ENCODE data around the gene MARVELD2.
A peak's percentile ranks its signal among the peaks of the same experiment; 100 is the strongest.
"Not testable (repeated sequence)": the region's sequence is repeated elsewhere in the genome, so short reads cannot be mapped to it uniquely, and the experiment has no call there.

Gene MARVELD2

GRCh38 chr5:69414885-69415583 lies at the start of gene MARVELD2:
Gene MARVELD2, plus strand, starts transcription at chr5:69415116. Its CDS starts 4,270 bp downstream, at chr5:69419386.
- DNase-seq = peak; percentile 76

GRCh38 chr5:69367697-69368279 lies 47.1 kb upstream of the MARVELD2 start:
- DNase-seq = no peak

GRCh38 chr5:69368458-69369339 lies 46.2 kb upstream of the MARVELD2 start:
- no peak for DNase-seq

- peak; percentile 76 for DNase-seq
Measured at GRCh38 chr5:69369340-69370121, 45.4 kb upstream of the MARVELD2 start, which contains the start of the genes AK6, RAD17 and TAF9. Gene AK6, minus strand, starts transcription at chr5:69369520. Its CDS starts 30 bp downstream, at chr5:69369490. Gene RAD17, plus strand, starts transcription at chr5:69369818. Its CDS starts 2,391 bp downstream, at chr5:69372209. Gene TAF9, minus strand, starts transcription at chr5:69369520. Its CDS starts 3,783 bp downstream, at chr5:69365737.

GRCh38 chr5:69370335-69370734 lies 44.6 kb upstream of the MARVELD2 start:
- not testable (repeated sequence) for DNase-seq

GRCh38 chr5:69372394-69372793 lies 42.5 kb upstream of the MARVELD2 start:
- no peak for DNase-seq

GRCh38 chr5:69374911-69375446 lies 39.9 kb upstream of the MARVELD2 start:
- DNase-seq = no peak

- no peak for DNase-seq
Measured at GRCh38 chr5:69378376-69378775, 36.5 kb upstream of the MARVELD2 start.

- no peak for DNase-seq
Measured at GRCh38 chr5:69404659-69405330, 10.1 kb upstream of the MARVELD2 start.

- no peak for DNase-seq
Measured at GRCh38 chr5:69415584-69415958, 655 bp downstream of the MARVELD2 start.

GRCh38 chr5:69416180-69416579 lies 1.3 kb downstream of the MARVELD2 start:
- DNase-seq = no peak

GRCh38 chr5:69416699-69417098 lies 1.8 kb downstream of the MARVELD2 start:
- no peak for DNase-seq

GRCh38 chr5:69418554-69418953 lies 3.6 kb downstream of the MARVELD2 start:
- no peak for DNase-seq

- no peak for DNase-seq
Measured at GRCh38 chr5:69431424-69432303, 16.7 kb downstream of the MARVELD2 start.

GRCh38 chr5:69432412-69433206 lies 17.7 kb downstream of the MARVELD2 start:
- no peak for DNase-seq

GRCh38 chr5:69435276-69435884 lies 20.5 kb downstream of the MARVELD2 start:
- not testable (repeated sequence) for DNase-seq

GRCh38 chr5:69444127-69444754 lies 29.3 kb downstream of the MARVELD2 start:
- DNase-seq = no peak

- no peak for DNase-seq
Measured at GRCh38 chr5:69449511-69449910, 34.6 kb downstream of the MARVELD2 start.

GRCh38 chr5:69450116-69450515 lies 35.2 kb downstream of the MARVELD2 start:
- no peak for DNase-seq
